Measurements from ENCODE around the gene NEAT1. TPM values are rescaled to one million over a fixed set of nuclear protein-coding genes. Genes with fewer than 3 reads are reported as not detected.
A peak's percentile ranks its signal among the peaks of the same experiment; 100 is the strongest.

Gene NEAT1
- total RNA-seq, 2 donors from 2014 or later = 554 to 555 TPM

- H3K36me3 Mint-ChIP-seq (ENCODE audit: low read depth) = peaks cover 6% of the 10 kb centered on the region
Measured at GRCh38 chr11:65418431-65418680, 4.2 kb upstream of the NEAT1 start.

DNA sequence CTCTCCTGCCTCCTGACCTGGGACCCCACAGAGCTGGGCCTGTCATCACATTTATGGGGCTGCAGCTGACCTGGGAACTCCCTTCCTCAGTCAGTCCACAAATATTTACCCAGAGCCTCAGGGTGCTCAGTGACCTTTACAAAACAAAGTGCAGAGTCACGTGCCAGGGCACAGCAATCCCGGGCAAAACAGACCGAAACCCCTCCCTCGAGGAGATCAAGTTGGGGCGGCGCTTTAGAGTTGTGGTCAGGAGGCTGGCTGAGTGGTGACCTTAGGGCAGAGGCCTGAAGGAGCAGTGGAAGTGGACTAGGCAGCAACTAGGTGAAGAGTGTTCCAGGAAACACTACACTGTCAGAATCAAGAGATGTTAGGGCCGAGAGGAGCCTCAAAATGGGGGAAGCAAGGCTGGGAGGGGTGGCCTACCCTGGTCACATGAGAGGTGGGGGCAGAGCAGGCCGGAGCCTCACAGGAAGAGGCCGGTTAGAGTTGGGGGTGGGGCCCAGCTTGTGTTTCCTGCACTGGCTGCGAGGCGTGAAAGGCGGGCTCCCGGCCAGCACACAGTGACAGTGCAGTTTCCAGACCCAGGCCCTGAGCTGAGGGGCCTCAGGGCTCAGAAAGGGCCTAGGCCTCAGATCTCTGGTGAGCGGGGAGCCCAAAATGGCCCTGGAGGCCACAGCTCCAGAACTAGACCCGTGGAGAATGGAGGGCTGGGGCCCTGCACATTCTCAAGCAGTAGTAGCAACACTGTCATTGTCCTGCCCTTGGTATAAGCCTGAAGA lies 3.7 kb upstream of the NEAT1 start:
- peak; percentile 26 for ATAC-seq
- H3K4me1 Mint-ChIP-seq = peaks cover 61% of the 10 kb centered on the region
- peak; percentile 35 to 46 (median 44) for DNase-seq
- H3K36me3 Mint-ChIP-seq (ENCODE audit: low read depth) = peaks cover 10% of the 10 kb centered on the region
- peak overlapping the region; percentile 100 for H3K4me3 Mint-ChIP-seq
- H3K27ac Mint-ChIP-seq = peak overlapping the region; percentile 100
- no peaks in the 10 kb centered on the region for H3K9me3 ChIP-seq (ENCODE audit: control insufficient read depth, low read length, poor library complexity, severe bottlenecking)
- H3K27me3 Mint-ChIP-seq = no peaks in the 10 kb centered on the region

More at GRCh38 chr11:65418431-65418680, 4.2 kb upstream of the NEAT1 start:
- H3K27ac Mint-ChIP-seq = peak overlapping the region; percentile 100
- no peaks in the 10 kb centered on the region for H3K9me3 ChIP-seq (ENCODE audit: control insufficient read depth, low read length, poor library complexity, severe bottlenecking)
- ATAC-seq (no peak), DNase-seq (no peak)
- no peaks in the 10 kb centered on the region for H3K27me3 Mint-ChIP-seq
- peaks cover 58% of the 10 kb centered on the region for H3K4me1 Mint-ChIP-seq
- H3K4me3 Mint-ChIP-seq = peak overlapping the region; percentile 100

DNA sequence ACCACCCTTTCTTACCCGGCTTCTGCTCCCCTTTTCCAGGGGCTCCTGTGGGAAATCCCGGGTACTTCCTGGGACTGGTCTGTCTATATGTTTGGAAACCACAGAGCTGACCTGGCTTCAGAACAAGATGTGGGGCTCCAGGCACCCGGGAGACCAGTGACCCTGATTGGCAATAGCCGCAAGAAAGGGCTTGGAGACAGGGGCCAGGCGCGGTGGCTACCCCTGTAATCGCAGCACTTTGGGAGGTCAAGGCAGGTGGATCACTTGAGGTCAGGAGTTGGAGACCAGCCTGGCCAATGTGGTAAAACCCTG lies 3.2 kb upstream of the NEAT1 start:
- Mint-ChIP-seq H3K4me3 (peak overlapping the region; percentile 100), H3K27me3 (no peaks in the 10 kb centered on the region), H3K36me3 (ENCODE audit: low read depth) (peaks cover 13% of the 10 kb centered on the region), H3K27ac (peak overlapping the region; percentile 100), H3K4me1 (peaks cover 64% of the 10 kb centered on the region)
- DNase-seq (no peak), ATAC-seq (no peak)
- no peaks in the 10 kb centered on the region for H3K9me3 ChIP-seq (ENCODE audit: control insufficient read depth, low read length, poor library complexity, severe bottlenecking)

DNA sequence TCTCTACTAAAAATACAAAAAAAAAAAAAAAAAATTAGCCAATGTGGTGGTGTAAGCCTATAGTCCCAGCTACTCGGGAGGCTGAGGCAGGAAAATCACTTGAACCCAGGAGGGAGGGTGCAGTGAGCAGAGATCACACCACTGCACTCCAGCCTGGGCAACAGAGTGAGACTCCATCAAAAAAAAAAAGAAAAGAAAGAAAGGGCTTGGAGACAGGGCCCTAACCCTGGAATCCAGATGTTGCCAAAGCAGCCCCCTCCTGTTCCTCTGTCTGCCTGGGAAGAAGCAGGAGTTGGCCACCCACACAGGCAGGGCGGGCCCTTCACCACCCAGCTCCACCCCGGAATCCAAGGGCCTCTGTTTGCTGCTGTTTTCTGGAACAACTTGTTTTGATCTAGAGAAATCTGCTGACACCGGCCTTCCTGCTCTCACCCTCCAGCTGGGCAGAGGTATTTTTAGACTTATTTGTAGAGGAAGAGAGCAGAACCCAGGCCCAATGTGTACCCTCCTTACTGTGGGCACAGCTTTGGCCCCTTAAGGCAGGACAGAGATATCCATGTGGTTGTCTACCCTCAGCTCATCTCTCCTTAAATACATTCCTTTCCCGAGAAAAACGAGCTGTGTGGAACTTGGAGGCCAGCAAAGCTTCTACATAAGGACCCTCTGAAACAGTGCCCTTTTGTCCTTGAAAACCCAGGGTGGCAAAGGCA lies 2.7 kb upstream of the NEAT1 start:
- H3K27ac Mint-ChIP-seq = peak overlapping the region; percentile 100
- DNase-seq (peak in 1 of 3 donors; percentile 56), ATAC-seq (peak; percentile 4)
- peaks cover 2% of the 10 kb centered on the region for H3K9me3 ChIP-seq (ENCODE audit: control insufficient read depth, low read length, poor library complexity, severe bottlenecking)
- peaks cover 66% of the 10 kb centered on the region for H3K4me1 Mint-ChIP-seq
- peak overlapping the region; percentile 100 for H3K4me3 Mint-ChIP-seq
- H3K36me3 Mint-ChIP-seq (ENCODE audit: low read depth) = peaks cover 16% of the 10 kb centered on the region
- no peaks in the 10 kb centered on the region for H3K27me3 Mint-ChIP-seq

DNA sequence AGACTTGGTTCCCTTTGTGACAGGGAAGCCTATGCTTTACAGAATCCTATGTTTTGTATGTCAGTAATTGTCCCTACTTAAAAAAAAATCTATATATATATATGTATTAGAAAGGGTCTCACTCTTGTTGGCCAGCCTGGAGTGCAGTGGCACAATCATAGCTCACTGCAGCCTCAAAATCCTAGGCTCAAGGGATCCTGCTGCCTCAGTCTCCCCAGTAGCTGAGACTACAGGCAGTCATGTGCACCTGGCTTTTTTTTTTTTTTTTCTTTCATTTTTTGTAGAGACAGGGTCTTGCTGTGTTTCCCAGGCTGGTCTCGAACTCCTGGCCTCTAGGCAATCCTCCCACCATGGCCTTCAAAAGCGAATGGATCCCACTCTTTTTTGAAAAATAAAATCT lies 2.1 kb upstream of the NEAT1 start:
- ATAC-seq (no peak), DNase-seq (no peak)
- H3K4me1 Mint-ChIP-seq = peaks cover 70% of the 10 kb centered on the region
- peaks cover 2% of the 10 kb centered on the region for H3K9me3 ChIP-seq (ENCODE audit: control insufficient read depth, low read length, poor library complexity, severe bottlenecking)
- peak overlapping the region; percentile 100 for H3K4me3 Mint-ChIP-seq
- H3K27me3 Mint-ChIP-seq = no peaks in the 10 kb centered on the region
- H3K27ac Mint-ChIP-seq = peak overlapping the region; percentile 100
- peaks cover 21% of the 10 kb centered on the region for H3K36me3 Mint-ChIP-seq (ENCODE audit: low read depth)

GRCh38 chr11:65420979-65421793 lies 1.4 kb upstream of the NEAT1 start:
- Mint-ChIP-seq H3K36me3 (ENCODE audit: low read depth) (peaks cover 24% of the 10 kb centered on the region), H3K4me1 (peaks cover 69% of the 10 kb centered on the region), H3K27me3 (no peaks in the 10 kb centered on the region), H3K4me3 (peak overlapping the region; percentile 100), H3K27ac (peak overlapping the region; percentile 100)
- peaks cover 2% of the 10 kb centered on the region for H3K9me3 ChIP-seq (ENCODE audit: control insufficient read depth, low read length, poor library complexity, severe bottlenecking)
- ATAC-seq (peak; percentile 57), DNase-seq (peak; percentile 66 to 81 (median 70))

GRCh38 chr11:65421794-65422632 lies 585 bp upstream of the NEAT1 start:
- DNase-seq (peak; percentile 73 to 81 (median 76)), ATAC-seq (peak; percentile 4)
- peaks cover 2% of the 10 kb centered on the region for H3K9me3 ChIP-seq (ENCODE audit: control insufficient read depth, low read length, poor library complexity, severe bottlenecking)
- Mint-ChIP-seq H3K4me3 (peak overlapping the region; percentile 100), H3K36me3 (ENCODE audit: low read depth) (peaks cover 25% of the 10 kb centered on the region), H3K27ac (peak overlapping the region; percentile 100), H3K27me3 (no peaks in the 10 kb centered on the region), H3K4me1 (peaks cover 69% of the 10 kb centered on the region)

DNA sequence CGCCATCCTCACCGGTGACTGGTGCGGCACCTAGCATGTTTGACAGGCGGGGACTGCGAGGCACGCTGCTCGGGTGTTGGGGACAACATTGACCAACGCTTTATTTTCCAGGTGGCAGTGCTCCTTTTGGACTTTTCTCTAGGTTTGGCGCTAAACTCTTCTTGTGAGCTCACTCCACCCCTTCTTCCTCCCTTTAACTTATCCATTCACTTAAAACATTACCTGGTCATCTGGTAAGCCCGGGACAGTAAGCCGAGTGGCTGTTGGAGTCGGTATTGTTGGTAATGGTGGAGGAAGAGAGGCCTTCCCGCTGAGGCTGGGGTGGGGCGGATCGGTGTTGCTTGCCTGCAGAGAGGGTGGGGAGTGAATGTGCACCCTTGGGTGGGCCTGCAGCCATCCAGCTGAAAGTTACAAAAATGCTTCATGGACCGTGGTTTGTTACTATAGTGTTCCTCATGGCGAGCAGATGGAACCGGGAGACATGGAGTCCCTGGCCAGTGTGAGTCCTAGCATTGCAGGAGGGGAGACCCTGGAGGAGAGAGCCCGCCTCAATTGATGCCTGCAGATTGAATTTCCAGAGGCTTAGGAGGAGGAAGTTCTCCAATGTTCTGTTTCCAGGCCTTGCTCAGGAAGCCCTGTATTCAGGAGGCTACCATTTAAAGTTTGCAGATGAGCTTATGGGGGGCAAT lies 1.1 kb downstream of the NEAT1 start:
- no peaks in the 10 kb centered on the region for H3K27me3 Mint-ChIP-seq
- ATAC-seq = no peak
- peak overlapping the region; percentile 100 for H3K4me3 Mint-ChIP-seq
- H3K27ac Mint-ChIP-seq = peak overlapping the region; percentile 100
- H3K9me3 ChIP-seq (ENCODE audit: control insufficient read depth, low read length, poor library complexity, severe bottlenecking) = peaks cover 2% of the 10 kb centered on the region
- DNase-seq = no peak
- H3K36me3 Mint-ChIP-seq (ENCODE audit: low read depth) = peaks cover 25% of the 10 kb centered on the region
- H3K4me1 Mint-ChIP-seq = peaks cover 69% of the 10 kb centered on the region

- H3K36me3 Mint-ChIP-seq (ENCODE audit: low read depth) = peaks cover 25% of the 10 kb centered on the region
- DNase-seq (peak in 1 of 3 donors; percentile 35), ATAC-seq (no peak)
- H3K4me3 Mint-ChIP-seq = peak overlapping the region; percentile 100
- H3K27ac Mint-ChIP-seq = peak overlapping the region; percentile 100
- H3K27me3 Mint-ChIP-seq = no peaks in the 10 kb centered on the region
- H3K9me3 ChIP-seq (ENCODE audit: control insufficient read depth, low read length, poor library complexity, severe bottlenecking) = peaks cover 2% of the 10 kb centered on the region
- H3K4me1 Mint-ChIP-seq = peaks cover 69% of the 10 kb centered on the region
Measured at GRCh38 chr11:65424205-65425104, 1.9 kb downstream of the NEAT1 start.

DNA sequence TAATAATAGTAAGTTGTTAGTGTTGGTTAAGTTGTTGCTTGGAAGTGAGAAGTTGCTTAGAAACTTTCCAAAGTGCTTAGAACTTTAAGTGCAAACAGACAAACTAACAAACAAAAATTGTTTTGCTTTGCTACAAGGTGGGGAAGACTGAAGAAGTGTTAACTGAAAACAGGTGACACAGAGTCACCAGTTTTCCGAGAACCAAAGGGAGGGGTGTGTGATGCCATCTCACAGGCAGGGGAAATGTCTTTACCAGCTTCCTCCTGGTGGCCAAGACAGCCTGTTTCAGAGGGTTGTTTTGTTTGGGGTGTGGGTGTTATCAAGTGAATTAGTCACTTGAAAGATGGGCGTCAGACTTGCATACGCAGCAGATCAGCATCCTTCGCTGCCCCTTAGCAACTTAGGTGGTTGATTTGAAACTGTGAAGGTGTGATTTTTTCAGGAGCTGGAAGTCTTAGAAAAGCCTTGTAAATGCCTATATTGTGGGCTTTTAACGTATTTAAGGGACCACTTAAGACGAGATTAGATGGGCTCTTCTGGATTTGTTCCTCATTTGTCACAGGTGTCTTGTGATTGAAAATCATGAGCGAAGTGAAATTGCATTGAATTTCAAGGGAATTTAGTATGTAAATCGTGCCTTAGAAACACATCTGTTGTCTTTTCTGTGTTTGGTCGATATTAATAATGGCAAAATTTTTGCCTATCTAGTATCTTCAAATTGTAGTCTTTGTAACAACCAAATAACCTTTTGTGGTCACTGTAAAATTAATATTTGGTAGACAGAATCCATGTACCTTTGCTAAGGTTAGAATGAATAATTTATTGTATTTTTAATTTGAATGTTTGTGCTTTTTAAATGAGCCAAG lies 2.7 kb downstream of the NEAT1 start:
- Mint-ChIP-seq H3K27ac (peak overlapping the region; percentile 100), H3K4me1 (peaks cover 70% of the 10 kb centered on the region), H3K36me3 (ENCODE audit: low read depth) (peaks cover 25% of the 10 kb centered on the region), H3K4me3 (peak overlapping the region; percentile 100), H3K27me3 (no peaks in the 10 kb centered on the region)
- ATAC-seq = peak; percentile 59
- peaks cover 2% of the 10 kb centered on the region for H3K9me3 ChIP-seq (ENCODE audit: control insufficient read depth, low read length, poor library complexity, severe bottlenecking)
- peak; percentile 41 to 71 (median 62) for DNase-seq

Measured in T-helper 17 cell (primary cell).